Erythroblast (primary cell): ENCODE results near the gene TMEM244.

Experiments
- GATA1 ChIP-seq: IDR thresholded peaks from 2 replicates; pipeline ENCODE4 v1.6.1; 2011; ENCODE audit warnings: low read depth, mild to moderate bottlenecking, control low read depth, low read length, moderate library complexity
- POLR2A ChIP-seq: IDR thresholded peaks from 2 replicates; pipeline ENCODE4 v1.6.1; 2011; ENCODE audit warnings: mild to moderate bottlenecking, low read length

GRCh38 chr6:129901910-129902309 is 40.8 kb upstream of the TMEM244 start:
- TF ChIP-seq POLR2A (no peak), GATA1 (no peak)
